EH (cell line): Measurements from ENCODE around the gene MCC.

Experiments
- DNase-seq: peaks from one replicate; pipeline ENCODE4 v3.0.0-alpha.2; 2015; ENCODE audit warnings: low read depth

MCC gene

GRCh38 chr5:113202287-113202686 is 286.0 kb downstream of the MCC start:
- DNase-seq, result no peak

DNA sequence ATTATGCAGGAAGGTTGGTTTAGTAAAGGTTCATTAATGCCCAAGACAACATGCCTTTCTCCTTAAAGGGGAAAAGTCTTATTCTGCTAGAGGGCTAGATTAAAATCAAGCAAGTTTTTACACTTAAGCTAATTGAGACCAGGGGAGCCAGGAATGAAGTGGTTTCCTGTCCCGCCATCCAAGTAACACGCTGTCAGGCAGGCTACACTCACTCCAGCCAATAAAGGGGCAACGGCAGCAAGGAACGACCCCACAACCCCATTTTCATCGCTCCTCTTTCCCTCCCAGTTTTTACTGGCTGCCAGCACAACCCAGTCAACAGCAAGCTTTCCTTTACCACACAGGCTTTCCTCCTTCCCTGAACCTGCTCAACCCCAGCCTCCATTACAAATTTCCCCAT is 286.5 kb downstream of the MCC start:
- no peak for DNase-seq

GRCh38 chr5:113199122-113199905 is 288.9 kb downstream of the MCC start:
- DNase-seq, result peak; percentile 6

GRCh38 chr5:113197456-113198200 is 290.6 kb downstream of the MCC start:
- DNase-seq, result no peak

DNA sequence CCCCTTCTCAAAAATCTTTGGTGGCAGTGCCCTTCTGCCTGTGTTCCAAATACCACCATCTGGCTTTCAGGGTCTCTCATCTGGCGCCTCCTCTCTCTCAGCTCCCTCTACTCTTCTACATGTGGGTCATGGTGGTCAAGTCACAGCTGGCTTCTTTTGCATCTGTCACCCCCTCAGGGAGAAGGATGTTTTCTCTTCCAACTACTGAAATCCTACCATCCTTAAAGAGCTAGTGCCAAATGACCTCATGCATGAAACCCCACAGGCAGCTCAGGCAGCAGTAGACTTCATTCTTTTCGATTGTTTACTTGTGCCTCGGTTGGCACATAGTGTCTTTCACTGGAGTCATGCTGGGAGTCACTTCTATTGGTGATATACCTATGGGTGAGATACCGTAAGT is 292.5 kb downstream of the MCC start:
- no peak for DNase-seq

- no peak for DNase-seq
Observed at GRCh38 chr5:113195251-113195650, 293.0 kb downstream of the MCC start.

DNA sequence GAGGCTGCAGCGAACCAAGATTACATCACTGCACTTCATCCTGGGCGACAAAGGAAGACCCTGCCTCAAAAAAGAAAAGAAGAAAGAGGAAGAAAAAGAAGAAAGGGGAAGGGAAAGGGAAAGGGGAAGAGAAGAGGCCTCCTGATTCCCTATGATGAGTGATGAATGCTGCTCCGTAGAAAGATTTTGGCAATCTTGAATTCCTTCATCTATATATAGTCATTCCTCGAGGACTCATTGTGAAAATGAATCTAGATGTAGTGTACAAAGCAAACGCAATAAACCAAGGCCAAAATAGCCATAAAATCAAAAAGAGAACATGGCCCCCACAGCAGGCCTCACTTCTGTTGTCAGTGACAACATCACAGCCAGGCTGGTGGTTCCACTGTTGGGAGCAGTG is 293.7 kb downstream of the MCC start:
- DNase-seq, result no peak

DNA sequence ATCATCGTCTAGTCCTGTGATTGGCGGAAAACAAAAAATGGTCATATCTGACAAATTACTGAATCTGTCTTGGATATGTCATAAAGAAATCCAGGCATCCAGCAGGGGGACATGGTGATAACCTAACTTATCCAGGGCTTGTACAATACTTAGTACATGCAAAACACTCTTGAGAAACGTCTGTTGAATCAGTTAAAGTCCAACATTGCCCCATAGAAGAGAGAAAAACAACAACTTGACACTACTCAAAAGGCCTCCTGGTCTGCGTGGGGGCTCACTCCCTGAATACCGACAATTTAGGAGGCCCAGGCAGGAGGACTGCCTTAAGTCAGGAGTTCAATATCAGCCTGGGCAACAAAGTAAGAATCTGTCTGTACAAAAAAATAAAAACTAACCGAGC is 294.1 kb downstream of the MCC start:
- no peak for DNase-seq

GRCh38 chr5:113193311-113193978 is 294.8 kb downstream of the MCC start:
- DNase-seq, result no peak

- DNase-seq, result no peak
Observed at GRCh38 chr5:113192541-113192940, 295.7 kb downstream of the MCC start.

DNA sequence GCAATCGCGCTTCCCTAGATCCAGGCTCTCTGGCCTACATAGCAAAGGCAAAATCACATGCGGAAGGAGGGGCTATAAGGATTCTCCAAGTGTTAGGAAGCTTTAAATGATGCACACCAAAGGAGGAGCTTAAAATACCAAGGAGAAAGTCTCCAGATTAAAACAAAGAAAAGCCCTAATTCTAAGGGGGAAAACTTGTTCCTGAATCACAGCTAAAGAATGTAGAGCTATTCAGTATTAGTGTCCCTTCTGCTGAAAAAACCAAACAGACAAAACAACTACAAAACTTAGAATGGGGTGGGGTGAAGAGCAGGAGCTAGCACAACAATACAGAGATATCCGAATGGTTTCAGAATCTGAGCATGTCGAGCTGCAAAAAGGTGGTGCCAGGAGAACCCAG is 297.9 kb downstream of the MCC start:
- DNase-seq, result no peak

DNA sequence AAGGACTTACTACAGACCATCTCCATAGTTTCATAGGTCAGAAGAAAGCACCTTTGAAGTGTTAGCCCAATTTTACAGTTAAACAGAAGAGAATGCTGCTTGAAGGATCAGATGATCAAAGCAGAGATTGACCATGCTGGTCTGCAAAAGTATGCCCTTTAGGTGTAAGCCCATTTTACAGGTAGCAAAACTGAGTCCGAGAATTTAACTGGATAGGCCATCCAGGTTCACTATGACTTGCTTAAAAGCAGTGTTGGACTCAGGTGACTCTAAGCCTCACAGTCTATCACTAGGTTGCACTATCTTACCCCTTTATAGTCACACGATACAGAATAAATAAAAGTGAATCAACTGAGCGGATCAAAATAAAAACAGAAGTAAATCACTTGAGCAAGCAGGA is 299.0 kb downstream of the MCC start:
- no peak for DNase-seq

GRCh38 chr5:113188436-113188835 is 299.8 kb downstream of the MCC start:
- no peak for DNase-seq

- no peak for DNase-seq
Observed at GRCh38 chr5:113187906-113188305, 300.3 kb downstream of the MCC start.

DNA sequence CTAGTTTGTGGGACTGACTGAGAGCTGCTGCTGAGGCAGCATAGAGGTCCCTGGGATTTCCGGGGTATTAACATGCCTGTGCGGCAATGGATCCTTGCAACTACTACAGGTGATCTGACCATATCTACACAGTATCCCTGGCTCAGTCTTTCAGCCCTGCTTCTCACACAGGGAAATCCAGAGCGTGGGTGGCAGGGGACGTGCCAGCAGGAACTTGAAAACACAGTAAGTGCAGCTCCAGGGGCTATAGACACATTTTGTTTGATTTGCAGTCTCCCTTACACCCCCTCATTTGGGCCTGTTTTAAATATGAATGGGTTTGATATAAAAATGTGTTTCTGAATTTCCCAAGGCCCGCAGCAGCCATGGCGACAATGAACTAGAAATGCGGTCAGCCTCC is 302.2 kb downstream of the MCC start:
- DNase-seq, result no peak

DNA sequence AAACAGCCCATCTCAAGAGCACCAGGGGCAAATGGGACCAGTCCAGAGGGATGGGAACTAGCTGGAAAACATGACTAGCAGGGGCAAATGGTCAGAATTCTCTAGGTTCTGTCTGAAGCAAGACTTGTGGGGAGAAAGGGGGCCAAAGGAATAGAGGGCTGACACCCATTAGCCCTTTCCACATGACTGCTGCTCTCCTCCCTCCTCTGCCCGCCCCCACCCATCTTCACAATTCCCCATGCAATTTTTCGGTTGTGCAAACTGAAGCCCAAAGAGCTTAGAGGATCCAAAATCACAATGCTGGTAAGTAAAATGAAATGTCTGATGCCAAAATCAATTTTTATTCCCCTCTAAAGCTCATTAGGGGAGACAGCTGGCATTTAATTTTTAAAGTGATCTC is 304.6 kb downstream of the MCC start:
- DNase-seq, result no peak

DNA sequence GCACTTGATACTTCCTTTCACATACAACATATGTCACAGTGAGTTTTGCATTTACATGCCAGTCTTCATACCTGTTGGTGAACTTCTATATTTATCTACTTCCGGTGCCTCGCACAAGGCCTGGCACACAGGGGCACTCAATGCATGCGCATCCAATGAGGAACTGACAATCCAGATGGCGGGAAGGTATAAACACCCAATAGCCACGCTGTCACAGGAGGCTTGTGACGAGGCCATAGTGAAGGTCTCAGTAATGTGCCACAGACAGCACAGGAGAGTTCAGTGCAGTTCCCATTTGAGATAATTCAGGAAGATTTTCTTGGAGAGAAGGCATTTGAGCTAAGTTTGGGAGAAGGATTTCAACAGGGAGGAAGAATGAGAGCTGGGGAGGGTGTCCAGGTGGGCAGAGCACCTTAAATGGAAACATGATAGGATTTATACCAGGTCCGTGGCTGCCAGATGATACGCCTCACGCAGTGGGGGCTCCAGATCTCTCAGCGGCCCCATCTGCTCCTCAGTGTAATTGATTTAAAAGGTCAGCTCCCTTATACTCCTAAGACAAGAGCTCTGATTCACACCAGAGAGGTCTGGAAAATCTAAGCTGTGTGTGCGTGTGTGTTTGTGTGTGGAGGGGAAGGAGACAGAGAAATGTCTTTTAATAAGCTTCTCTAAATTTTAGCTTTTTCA is 305.5 kb downstream of the MCC start:
- no peak for DNase-seq

GRCh38 chr5:113181853-113182490 is 306.3 kb downstream of the MCC start:
- no peak for DNase-seq

GRCh38 chr5:113181409-113181808 is 306.8 kb downstream of the MCC start:
- DNase-seq, result no peak

DNA sequence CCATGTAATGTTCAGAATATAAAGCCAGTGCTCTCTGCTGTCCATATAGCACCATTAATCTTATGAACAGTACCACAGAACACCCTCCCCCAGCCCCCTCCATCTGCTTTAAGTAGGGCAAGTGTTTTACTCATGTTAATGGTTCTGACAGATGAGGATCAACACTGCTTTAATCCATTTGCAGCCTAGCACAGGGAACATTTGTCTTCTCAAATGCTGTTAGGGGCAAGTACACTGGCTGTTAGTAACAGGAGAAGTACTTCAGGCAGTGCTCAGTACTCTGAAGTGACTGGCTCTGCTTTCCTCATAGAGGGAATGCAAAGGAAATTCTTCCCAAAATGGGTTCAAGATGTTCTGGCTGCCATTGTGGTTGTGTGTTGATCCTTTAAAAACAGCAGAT is 309.1 kb downstream of the MCC start:
- DNase-seq, result no peak

DNA sequence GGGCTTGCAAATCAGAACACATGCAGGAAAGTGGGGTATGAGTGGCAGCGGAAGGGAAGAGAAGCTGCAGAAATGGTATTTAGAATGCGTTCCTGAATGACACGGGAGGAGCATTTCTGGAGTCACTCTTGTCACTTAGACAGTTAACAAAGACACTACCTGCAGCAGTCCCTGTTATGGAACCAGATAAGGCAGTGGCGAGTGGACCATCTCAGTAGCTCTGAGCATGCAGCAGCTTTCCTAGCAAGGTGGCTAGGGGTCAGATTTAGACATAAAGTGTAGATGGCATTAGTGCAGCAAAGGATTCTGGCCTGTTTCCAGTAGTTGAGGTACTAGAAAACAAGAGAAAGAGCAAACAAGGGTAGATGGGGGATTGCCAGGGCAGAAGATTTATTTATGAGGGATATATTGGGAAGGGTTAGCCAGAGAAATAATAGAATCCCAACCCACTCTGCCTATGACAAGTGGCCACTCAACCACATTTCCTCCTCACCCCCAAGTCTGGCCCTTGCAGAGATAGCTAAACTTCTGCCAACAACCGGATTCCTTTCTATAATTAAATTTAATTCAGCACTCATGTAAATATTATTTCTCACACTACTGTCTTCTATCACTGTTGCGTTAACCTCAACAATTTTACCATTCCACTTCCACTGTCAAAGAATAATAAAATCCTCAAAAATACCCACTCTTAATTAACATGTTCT is 310.0 kb downstream of the MCC start:
- DNase-seq, result no peak
